ENCODE data around the gene RAX2. TPM values are rescaled to one million over a fixed set of nuclear protein-coding genes. Genes with fewer than 3 reads are reported as not detected.

Gene RAX2
- total RNA-seq, 1 experiment from 2014 or later, result not detected

GRCh38 chr19:3725121-3725520, 46.9 kb downstream of the RAX2 start (continued):
- TF ChIP-seq CBX3 (IDR thresholded peaks at IDR 0.05; ENCODE audit: low read depth), result no peak

GRCh38 chr19:3723883-3724282, 48.1 kb downstream of the RAX2 start:
- intact Hi-C loops (cut with micrococcal nuclease), result loop anchor here (10.0 kb wide), 1 partner anchor 481 kb away; no protein-coding TSS in a partner anchor
- ChIA-PET RAD21 (ENCODE audit: low non-redundant PET in 1 of 2, low total read pairs in 2 of 2, uncharacterized antibody in 2 of 2, unreplicated experiment in 2 of 2) (no interaction called here), POLR2A (interaction anchor here (2.1 to 2.5 kb wide), 2 partner anchors 13 to 16 kb away, joined by 6 to 8 read pairs; partner anchors contain the start of gene TJP3), CTCF (interaction anchor here (0.6 to 2.0 kb wide), 4 partner anchors 39 to 772 kb away, joined by 3 to 8 read pairs (median 4); partner anchors contain the start of gene MRPL54)
- H3K9me3 ChIP-seq (ENCODE audit: control insufficient read depth in 1 of 2, insufficient read depth in 1 of 2, low read depth in 1 of 2, low read length in 2 of 2), result no peaks in the 10 kb centered on the region
- H3K27me3 ChIP-seq (ENCODE audit: insufficient read depth, low read length), result no peaks in the 10 kb centered on the region
- peak overlapping the region in 1 of 2 experiments; percentile 18; a peak in 1 of 4 replicates for H3K4me3 ChIP-seq (replicated peaks in 1 of 2; ENCODE audit: low read depth in 1 of 2, low read length in 2 of 2)
- BruUV-seq (replicated peaks), result no TSS peak
- DNase-seq (ENCODE audit: low read depth, low spot score) (no peak), ATAC-seq (no peak)
- H3K36me3 ChIP-seq (ENCODE audit: control insufficient read depth in 1 of 2, insufficient read depth in 2 of 2, low read length in 2 of 2), result no peaks in the 10 kb centered on the region
- no peaks in the 10 kb centered on the region for H3K9me2 ChIP-seq (ENCODE audit: insufficient read depth)
- peak overlapping the region; percentile 46; the same call in 1 of the 2 replicates for H3K27ac ChIP-seq (ENCODE audit: low read depth, low read length)
- no peaks in the 10 kb centered on the region for H4K20me1 ChIP-seq (ENCODE audit: insufficient read depth)
- TF ChIP-seq ZFX (IDR thresholded peaks at IDR 0.05) (no peak), TCF7L2 (IDR thresholded peaks at IDR 0.05; ENCODE audit: borderline replicate concordance, extremely low read depth, insufficient read depth, insufficient read length) (no peak), POLR2A (IDR thresholded peaks at IDR 0.05; ENCODE audit: borderline replicate concordance, extremely low read depth, insufficient read depth, insufficient read length) (no peak), YY1 (IDR thresholded peaks at IDR 0.05; ENCODE audit: extremely low read depth, insufficient replicate concordance, low read depth, low read length) (no peak), EZH2 (IDR thresholded peaks at IDR 0.05) (no peak)
- H3K79me2 ChIP-seq (ENCODE audit: insufficient read depth, low read length), result no peaks in the 10 kb centered on the region
- H2AFZ ChIP-seq (ENCODE audit: low read depth, low read length, poor library complexity, severe bottlenecking), result no peak overlapping the region
- H3K4me2 ChIP-seq (ENCODE audit: low read length), result peak overlapping the region; percentile 72
- 0 out of 2 replicates have a peak overlapping the region, but pooled peaks have one; percentile 32 for H3K9ac ChIP-seq (ENCODE audit: low read length)
- H3K4me1 ChIP-seq (ENCODE audit: control insufficient read depth in 1 of 2, insufficient read depth in 2 of 2, low read length in 2 of 2), result peaks cover 66 to 96% of the 10 kb centered on the region in 2 experiments

GRCh38 chr19:3723110-3723488, 48.9 kb downstream of the RAX2 start:
- H3K9ac ChIP-seq (ENCODE audit: low read length), result peak overlapping the region; percentile 60; the same call in 1 of the 2 replicates
- CTCF ChIA-PET, result interaction anchor here (2.0 kb wide), 1 partner anchor 126 kb away, joined by 8 read pairs; no protein-coding TSS in a partner anchor

More at GRCh38 chr19:3723110-3723488, 48.9 kb downstream of the RAX2 start:
- RAD21 ChIA-PET (ENCODE audit: low non-redundant PET in 1 of 2, low total read pairs in 2 of 2, uncharacterized antibody in 2 of 2, unreplicated experiment in 2 of 2), result no interaction called here
- Histone ChIP-seq H3K4me1 (ENCODE audit: control insufficient read depth in 1 of 2, insufficient read depth in 2 of 2, low read length in 2 of 2) (peaks cover 61 to 96% of the 10 kb centered on the region in 2 experiments), H3K27ac (ENCODE audit: low read depth, low read length) (peak overlapping the region; percentile 57), H3K79me2 (ENCODE audit: insufficient read depth, low read length) (no peaks in the 10 kb centered on the region), H3K4me2 (ENCODE audit: low read length) (peak overlapping the region; percentile 97), H4K20me1 (ENCODE audit: insufficient read depth) (no peaks in the 10 kb centered on the region), H3K9me3 (ENCODE audit: control insufficient read depth in 1 of 2, insufficient read depth in 1 of 2, low read depth in 1 of 2, low read length in 2 of 2) (no peaks in the 10 kb centered on the region), H3K4me3 (replicated peaks in 1 of 2; ENCODE audit: low read depth in 1 of 2, low read length in 2 of 2) (peak overlapping the region; percentile 63 to 71), H3K27me3 (ENCODE audit: insufficient read depth, low read length) (no peaks in the 10 kb centered on the region), H3K36me3 (ENCODE audit: control insufficient read depth in 1 of 2, insufficient read depth in 2 of 2, low read length in 2 of 2) (no peaks in the 10 kb centered on the region), H2AFZ (ENCODE audit: low read depth, low read length, poor library complexity, severe bottlenecking) (no peak overlapping the region), H3K9me2 (ENCODE audit: insufficient read depth) (no peaks in the 10 kb centered on the region)
- no TSS peak for BruUV-seq (replicated peaks)
- DNase-seq (ENCODE audit: low read depth, low spot score) (no peak), ATAC-seq (no peak)
- POLR2A ChIA-PET, result interaction anchor here (1.7 to 1.9 kb wide), 2 partner anchors 13 to 39 kb away, joined by 5 to 10 read pairs; partner anchors contain the start of gene MRPL54
- TF ChIP-seq FOSL1 (IDR thresholded peaks at IDR 0.05; ENCODE audit: low read depth), result no peak
- TF ChIP-seq EZH2phosphoT487 (IDR thresholded peaks at IDR 0.05; ENCODE audit: borderline replicate concordance), result no peak
- no peak for TF ChIP-seq EGR1 (IDR thresholded peaks at IDR 0.05; ENCODE audit: low read depth)
- TF ChIP-seq ZFX (IDR thresholded peaks at IDR 0.05), result no peak
- no peak for TF ChIP-seq SRF (IDR thresholded peaks at IDR 0.05; ENCODE audit: low read depth)
- no peak for TF ChIP-seq JUND (IDR thresholded peaks at IDR 0.05)
- no peak for TF ChIP-seq TCF7L2 (IDR thresholded peaks at IDR 0.05; ENCODE audit: borderline replicate concordance, extremely low read depth, insufficient read depth, insufficient read length)
- TF ChIP-seq POLR2A (IDR thresholded peaks at IDR 0.05; ENCODE audit: borderline replicate concordance, extremely low read depth, insufficient read depth, insufficient read length), result no peak
- TF ChIP-seq CBX3 (IDR thresholded peaks at IDR 0.05; ENCODE audit: low read depth), result no peak
- no peak for TF ChIP-seq YY1 (IDR thresholded peaks at IDR 0.05; ENCODE audit: extremely low read depth, insufficient replicate concordance, low read depth, low read length)
- TF ChIP-seq ATF3 (IDR thresholded peaks at IDR 0.05), result no peak
- intact Hi-C loops (cut with micrococcal nuclease), result loop anchor here (10.0 kb wide), 1 partner anchor 482 kb away; no protein-coding TSS in a partner anchor

Data from HCT116 (cell line).